Stomach smooth muscle (tissue), 2 donors: Measurements from ENCODE around the gene TERT.

Source experiments
- H3K27ac ChIP-seq: one replicate; pipeline ENCODE4 v1.7.0; 2013; ENCODE audit warnings: mild to moderate bottlenecking, low read length, inconsistent platforms
- H3K27me3 ChIP-seq, 2 donors: one replicate each; pipeline ENCODE4 v1.7.0; 2013; ENCODE audit warnings: low read length in 2 of 2; ENCODE audit not compliant: insufficient read depth in 2 of 2, control insufficient read depth in 1 of 2
- H3K36me3 ChIP-seq, 2 donors: one replicate each; pipeline ENCODE4 v1.7.0; 2013; ENCODE audit warnings: low read length in 2 of 2; ENCODE audit not compliant: control insufficient read depth in 2 of 2, insufficient read depth in 2 of 2
- H3K4me1 ChIP-seq: one replicate; pipeline ENCODE4 v1.7.0; 2013; ENCODE audit warnings: low read length; ENCODE audit not compliant: control insufficient read depth, insufficient read depth
- H3K4me3 ChIP-seq, 2 donors: one replicate each; pipeline ENCODE4 v1.7.0; 2013; ENCODE audit warnings: low read length in 2 of 2
- H3K9ac ChIP-seq, 2 donors: one replicate each; pipeline ENCODE4 v1.7.0; 2013; ENCODE audit warnings: low read length in 2 of 2, mild to moderate bottlenecking in 1 of 2
- H3K9me3 ChIP-seq, 2 donors: one replicate each; pipeline ENCODE4 v1.7.0; 2013; ENCODE audit warnings: low read length in 2 of 2; ENCODE audit not compliant: control insufficient read depth in 2 of 2
- donor health status: healthy.
- donor health status: Pancreatic carcinoma.

The TERT gene

DNA sequence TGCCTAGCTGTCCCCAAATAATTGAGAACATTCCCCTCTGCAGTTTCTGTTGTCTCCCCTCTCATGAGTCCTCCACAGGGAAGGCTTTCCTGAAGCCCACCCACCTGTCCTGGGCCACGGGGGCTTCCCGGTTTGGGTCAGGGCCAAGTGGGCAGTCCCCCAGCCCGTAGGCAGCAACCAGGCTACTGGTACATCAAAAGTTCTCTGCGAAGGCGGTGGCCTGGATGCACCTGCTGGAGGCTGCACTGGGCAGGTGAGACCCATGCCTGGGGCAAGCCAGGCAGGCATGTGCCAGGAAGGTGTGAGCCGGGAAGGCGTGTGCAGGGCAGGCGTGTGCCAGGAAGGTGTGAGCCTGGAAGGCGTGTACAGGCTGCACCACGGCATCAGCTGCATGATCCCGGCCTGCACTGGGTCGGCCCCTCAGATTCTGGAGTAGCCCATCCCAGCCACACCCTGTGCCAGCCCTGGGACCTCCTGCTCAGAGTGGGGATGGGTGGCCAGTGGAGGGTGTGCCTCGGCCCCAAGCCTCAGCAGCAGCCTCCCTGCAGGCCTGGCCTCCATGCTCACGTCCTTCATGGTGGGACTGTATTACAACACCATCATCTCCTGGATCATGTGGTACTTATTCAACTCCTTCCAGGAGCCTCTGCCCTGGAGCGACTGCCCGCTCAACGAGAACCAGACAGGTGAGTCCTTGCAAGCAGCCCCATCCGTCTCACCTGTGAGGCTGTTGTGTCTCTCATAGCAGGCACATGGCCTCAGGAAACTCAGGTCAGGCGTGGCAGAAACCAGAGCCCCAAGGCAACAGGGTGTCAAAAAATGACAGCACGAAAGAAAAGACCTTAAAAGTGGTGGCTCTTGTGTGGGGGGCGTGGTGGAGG lies 84.7 kb downstream of the TERT start:
- Histone ChIP-seq H3K4me1 (no peaks in the 10 kb centered on the region), H3K27ac (no peak overlapping the region), H3K27me3 (peaks cover 0 to 10% of the 10 kb centered on the region in 2 donors), H3K4me3 (no peak overlapping the region), H3K36me3 (no peaks in the 10 kb centered on the region), H3K9me3 (no peaks in the 10 kb centered on the region), H3K9ac (no peak overlapping the region)

DNA sequence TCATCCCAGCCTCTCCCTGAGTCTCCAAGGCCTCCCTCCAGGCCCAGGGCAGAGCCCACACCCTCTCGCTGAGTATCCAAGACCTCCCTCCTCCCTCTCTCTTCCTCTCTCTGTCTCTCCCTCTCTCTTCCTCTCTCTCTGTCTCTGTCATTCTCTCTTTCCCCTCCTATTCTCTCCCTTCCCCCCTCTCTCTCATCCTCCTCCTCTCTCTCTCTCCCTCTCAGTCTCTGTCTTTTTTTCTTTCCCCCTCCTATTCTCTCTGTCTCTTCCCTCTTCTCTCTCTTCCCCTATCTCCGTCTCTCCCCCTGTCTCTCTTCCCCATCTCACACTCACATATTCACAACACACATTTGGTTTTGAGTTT lies 85.4 kb downstream of the TERT start:
- Histone ChIP-seq H3K36me3 (no peaks in the 10 kb centered on the region), H3K9me3 (no peaks in the 10 kb centered on the region), H3K27ac (no peak overlapping the region), H3K4me3 (no peak overlapping the region), H3K9ac (no peak overlapping the region), H3K4me1 (no peaks in the 10 kb centered on the region), H3K27me3 (peaks cover 0 to 10% of the 10 kb centered on the region in 2 donors)

- Histone ChIP-seq H3K36me3 (no peaks in the 10 kb centered on the region), H3K9ac (no peak overlapping the region)
These were observed 86.0 kb downstream of the TERT start for GRCh38 chr5:1208743-1209488.

DNA sequence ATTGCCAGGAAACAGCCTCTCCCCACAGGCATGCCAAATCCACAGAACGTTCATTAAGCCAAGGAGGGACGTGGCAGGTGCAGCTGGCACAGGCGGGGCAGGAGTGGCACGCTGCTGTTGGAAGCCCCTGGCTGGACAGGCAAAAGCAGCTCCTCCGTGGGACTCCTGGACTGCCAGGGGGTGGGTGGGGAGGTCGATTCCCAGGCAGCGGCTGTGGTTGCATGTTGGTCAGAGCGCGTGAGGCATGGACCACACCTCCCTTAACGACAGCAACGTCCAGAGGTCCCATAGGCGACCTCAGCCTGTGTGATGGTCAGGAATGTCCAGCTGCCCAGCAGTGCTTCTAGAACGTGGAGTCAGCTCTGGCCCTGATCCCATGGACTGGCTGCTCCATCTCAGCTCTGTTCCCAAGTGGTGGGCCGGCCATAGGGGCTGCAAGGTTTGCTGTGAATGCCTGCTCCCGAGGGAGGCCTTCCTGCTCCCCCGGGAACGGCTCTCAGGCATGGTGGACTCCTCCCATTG lies 86.6 kb downstream of the TERT start:
- H3K9me3 ChIP-seq: no peaks in the 10 kb centered on the region
- no peaks in the 10 kb centered on the region for H3K36me3 ChIP-seq
- H3K4me3 ChIP-seq: no peak overlapping the region
- no peak overlapping the region for H3K9ac ChIP-seq
- H3K4me1 ChIP-seq: no peaks in the 10 kb centered on the region
- H3K27me3 ChIP-seq: peaks cover 0 to 10% of the 10 kb centered on the region in 2 donors
- no peak overlapping the region for H3K27ac ChIP-seq

More at GRCh38 chr5:1208743-1209488, 86.0 kb downstream of the TERT start:
- Histone ChIP-seq H3K9me3 (no peaks in the 10 kb centered on the region), H3K27me3 (peaks cover 0 to 10% of the 10 kb centered on the region in 2 donors), H3K4me1 (no peaks in the 10 kb centered on the region), H3K27ac (no peak overlapping the region), H3K4me3 (no peak overlapping the region)

GRCh38 chr5:1207555-1207954 lies 87.3 kb downstream of the TERT start:
- Histone ChIP-seq H3K4me3 (no peak overlapping the region), H3K27ac (no peak overlapping the region), H3K36me3 (no peaks in the 10 kb centered on the region), H3K9ac (no peak overlapping the region), H3K4me1 (no peaks in the 10 kb centered on the region), H3K9me3 (no peaks in the 10 kb centered on the region), H3K27me3 (peaks cover 0 to 10% of the 10 kb centered on the region in 2 donors)

GRCh38 chr5:1206521-1207412 lies 88.1 kb downstream of the TERT start:
- Histone ChIP-seq H3K27ac (no peak overlapping the region), H3K36me3 (no peaks in the 10 kb centered on the region), H3K27me3 (peaks cover 0 to 10% of the 10 kb centered on the region in 2 donors), H3K4me3 (no peak overlapping the region), H3K4me1 (no peaks in the 10 kb centered on the region), H3K9me3 (no peaks in the 10 kb centered on the region), H3K9ac (no peak overlapping the region)

DNA sequence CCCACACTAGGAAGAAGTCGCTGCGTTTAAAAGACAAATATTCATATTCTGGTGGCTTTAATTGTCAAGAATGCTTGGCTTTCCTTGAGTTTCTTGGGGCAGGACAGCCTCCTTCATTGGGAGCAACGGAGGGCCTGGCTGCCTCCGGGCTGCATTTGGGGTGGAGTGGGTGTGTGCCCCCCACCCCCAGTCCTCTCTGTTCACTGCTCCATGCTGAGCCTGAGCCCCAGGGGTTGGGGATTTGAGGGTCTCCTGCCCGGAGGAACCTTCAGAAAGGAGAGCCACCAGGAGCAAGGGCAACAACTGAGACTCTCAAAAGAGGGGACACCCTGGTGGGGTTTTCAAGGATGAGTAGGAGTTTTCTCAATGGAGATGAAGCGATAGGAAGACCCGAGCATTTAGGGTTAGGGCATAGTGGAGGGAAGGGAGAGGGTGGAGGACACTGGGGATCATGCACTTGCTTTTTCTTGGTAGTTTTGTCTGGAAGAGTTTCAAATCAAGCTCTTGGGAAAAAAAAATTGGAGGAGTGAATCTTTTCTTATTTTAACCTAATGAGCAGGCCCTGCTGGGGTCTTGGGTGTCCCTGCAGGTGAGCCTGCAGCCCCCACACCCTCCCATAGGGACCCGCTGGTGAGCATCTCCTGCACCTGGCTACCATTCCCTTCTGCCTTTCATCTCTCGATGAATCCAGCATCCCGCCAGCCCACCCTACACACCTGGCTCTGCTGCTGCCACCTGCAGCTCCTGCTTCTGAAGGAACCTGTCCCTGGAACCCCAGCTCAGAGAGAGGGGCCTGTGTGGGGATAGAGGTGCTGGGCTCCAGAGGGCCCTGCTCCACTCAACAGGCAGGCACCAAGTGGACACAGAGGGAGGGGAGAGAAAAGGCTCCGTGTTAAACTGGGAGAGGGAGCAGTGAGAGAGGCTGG lies 89.3 kb downstream of the TERT start:
- Histone ChIP-seq H3K9me3 (no peaks in the 10 kb centered on the region), H3K36me3 (no peaks in the 10 kb centered on the region), H3K4me1 (no peaks in the 10 kb centered on the region), H3K4me3 (no peak overlapping the region), H3K9ac (no peak overlapping the region), H3K27ac (no peak overlapping the region), H3K27me3 (peaks cover 0 to 14% of the 10 kb centered on the region in 2 donors)

- Histone ChIP-seq H3K4me1 (no peaks in the 10 kb centered on the region), H3K9me3 (no peaks in the 10 kb centered on the region), H3K36me3 (no peaks in the 10 kb centered on the region), H3K27ac (no peak overlapping the region), H3K4me3 (no peak overlapping the region), H3K9ac (no peak overlapping the region), H3K27me3 (peaks cover 0 to 14% of the 10 kb centered on the region in 2 donors)
These were observed 90.1 kb downstream of the TERT start for GRCh38 chr5:1204693-1205242.

DNA sequence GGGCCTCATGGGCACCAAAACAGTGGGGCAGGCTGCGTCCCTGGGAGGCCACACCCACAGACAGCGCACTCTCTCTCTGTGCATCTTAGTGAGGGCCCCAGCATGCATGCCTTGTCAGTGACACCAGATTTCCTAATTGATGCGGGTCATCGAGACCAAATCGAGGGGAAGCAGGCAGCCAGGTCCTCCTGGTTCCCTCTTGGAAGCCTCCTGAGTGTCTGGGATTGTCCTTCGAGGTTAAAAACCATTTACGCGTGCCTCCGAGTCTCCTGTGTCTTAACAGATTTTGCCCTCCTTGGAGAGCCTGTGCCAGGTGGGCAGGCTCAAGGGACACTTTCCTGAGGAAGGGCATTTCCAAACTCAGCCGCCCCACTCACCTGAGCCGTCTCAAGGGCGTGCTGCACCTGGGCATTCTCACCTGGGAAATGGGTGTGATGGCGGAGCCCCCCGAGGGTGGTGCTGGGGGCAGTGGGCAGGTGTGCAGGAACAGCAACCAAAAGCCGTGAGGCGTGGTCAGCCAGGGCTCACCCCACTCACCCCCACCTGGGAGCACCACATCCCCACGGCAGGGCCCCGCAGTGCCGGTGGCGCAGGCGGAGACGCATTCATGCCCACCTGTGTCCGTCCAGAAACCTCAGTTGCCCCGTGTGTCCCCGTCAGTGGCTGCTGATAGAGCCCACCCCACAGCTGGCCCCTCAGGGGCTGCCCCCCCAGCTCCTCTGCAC lies 90.7 kb downstream of the TERT start:
- H3K27me3 ChIP-seq: peaks cover 0 to 14% of the 10 kb centered on the region in 2 donors

More for the DNA sequence above, 90.7 kb downstream of the TERT start:
- H3K9me3 ChIP-seq: no peaks in the 10 kb centered on the region
- H3K4me1 ChIP-seq: no peaks in the 10 kb centered on the region
- no peaks in the 10 kb centered on the region for H3K36me3 ChIP-seq
- no peak overlapping the region for H3K4me3 ChIP-seq
- H3K9ac ChIP-seq: no peak overlapping the region
- H3K27ac ChIP-seq: no peak overlapping the region
